GM18526 (cell line): Measurements from ENCODE around the gene RRM2.

ENCODE experiments used
- POLR2A ChIP-seq: IDR thresholded peaks from 3 replicates; pipeline ENCODE4 v1.6.1; 2011; ENCODE audit not compliant: insufficient read length; ENCODE audit errors: extremely low read depth

The RRM2 gene

GRCh38 chr2:10167316-10167715 is 44.8 kb downstream of the RRM2 start:
- TF ChIP-seq POLR2A, result no peak

GRCh38 chr2:10168221-10168620 is 45.7 kb downstream of the RRM2 start:
- no peak for TF ChIP-seq POLR2A

GRCh38 chr2:10169053-10169578 is 46.6 kb downstream of the RRM2 start:
- TF ChIP-seq POLR2A, result no peak

GRCh38 chr2:10169581-10169980 is 47.0 kb downstream of the RRM2 start:
- no peak for TF ChIP-seq POLR2A

DNA sequence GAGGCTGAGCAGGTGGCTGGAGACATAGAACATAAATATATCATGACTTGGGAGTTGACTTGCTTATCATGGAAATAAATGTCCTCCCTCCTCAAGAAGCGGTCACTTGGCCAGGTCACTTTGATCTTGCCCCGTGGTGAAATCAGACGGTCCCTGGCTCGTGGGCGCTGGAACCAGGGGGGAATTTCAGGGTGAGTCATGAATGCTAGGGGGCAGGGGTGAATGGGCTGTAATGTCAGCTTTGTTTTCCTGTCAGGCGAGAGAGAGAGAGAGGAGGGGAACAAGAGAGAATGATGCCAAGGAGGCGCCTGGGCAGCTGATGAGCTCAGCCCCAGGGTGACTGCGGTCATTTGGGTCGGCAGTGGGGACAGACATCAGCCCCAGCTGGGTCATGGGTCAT is 47.7 kb downstream of the RRM2 start:
- no peak for TF ChIP-seq POLR2A

DNA sequence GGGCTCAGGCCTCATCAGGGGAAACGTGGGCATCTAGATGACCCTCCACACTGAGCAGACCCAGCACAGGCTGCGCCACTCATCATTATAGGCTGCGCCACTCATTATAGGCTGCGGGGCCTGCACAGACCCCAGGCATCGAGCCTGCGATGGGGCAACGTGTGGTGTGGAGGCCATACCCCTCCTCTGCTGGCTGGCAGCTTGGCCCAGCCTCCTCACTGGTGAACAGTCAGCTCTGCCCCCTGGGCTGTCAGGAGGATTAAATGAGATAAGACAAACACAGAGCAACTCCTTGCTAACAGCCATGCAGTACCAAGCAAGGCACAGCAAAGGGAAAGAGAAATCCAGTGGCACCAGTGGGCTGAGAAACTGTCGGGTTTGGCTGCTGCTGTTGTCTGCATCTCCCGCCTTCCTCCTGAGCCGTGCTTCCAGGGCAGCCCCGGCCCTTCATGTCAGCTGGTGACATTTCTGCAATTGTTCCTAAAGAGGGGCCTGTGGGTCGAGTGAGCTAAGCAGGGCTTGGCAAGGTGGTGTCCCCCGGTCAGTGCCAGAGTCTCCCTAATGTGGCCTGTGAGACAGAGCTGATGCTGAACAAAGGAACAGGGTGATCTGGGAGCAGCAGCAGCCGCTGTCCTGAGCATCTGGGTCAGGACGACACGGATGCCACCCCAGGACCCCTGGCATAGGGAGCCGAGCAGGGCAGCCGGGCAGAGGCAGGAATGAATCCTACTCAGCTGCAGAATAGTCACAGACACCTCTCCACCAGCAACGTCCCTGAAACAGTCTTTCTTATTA is 48.7 kb downstream of the RRM2 start:
- no peak for TF ChIP-seq POLR2A

- no peak for TF ChIP-seq POLR2A
Measured at GRCh38 chr2:10172033-10172871, 49.7 kb downstream of the RRM2 start.

GRCh38 chr2:10173258-10174005 is 50.9 kb downstream of the RRM2 start:
- no peak for TF ChIP-seq POLR2A

GRCh38 chr2:10174173-10174572 is 51.6 kb downstream of the RRM2 start:
- TF ChIP-seq POLR2A, result no peak

- TF ChIP-seq POLR2A, result no peak
Measured at GRCh38 chr2:10175441-10175840, 52.9 kb downstream of the RRM2 start.

GRCh38 chr2:10178751-10179150 is 56.2 kb downstream of the RRM2 start:
- no peak for TF ChIP-seq POLR2A

- no peak for TF ChIP-seq POLR2A
Measured at GRCh38 chr2:10179422-10179821, 56.9 kb downstream of the RRM2 start.

DNA sequence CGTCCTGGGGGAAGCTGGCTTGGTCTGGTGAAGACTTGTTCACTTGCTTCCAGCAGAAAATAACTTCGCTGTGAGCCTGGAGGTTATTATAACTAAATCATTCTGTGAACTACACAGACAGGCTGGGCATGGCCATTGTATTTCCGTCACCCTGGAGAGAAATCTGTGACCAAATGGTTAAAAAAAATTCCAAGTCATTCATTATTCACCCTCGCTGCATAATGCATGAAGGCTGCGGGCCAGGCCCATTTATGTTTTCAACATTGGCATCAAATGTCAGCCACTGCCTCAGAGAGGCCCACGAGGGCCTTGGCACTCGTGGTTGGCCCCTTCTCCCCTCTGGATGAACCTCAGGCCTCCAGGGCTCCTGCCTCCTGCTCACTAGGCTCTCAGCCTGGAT is 57.7 kb downstream of the RRM2 start:
- TF ChIP-seq POLR2A, result no peak
